ENCODE data around the gene USP43. TPM values are rescaled to one million over a fixed set of nuclear protein-coding genes. Genes with fewer than 3 reads are reported as not detected.
"Not testable (repeated sequence)": the region's sequence is repeated elsewhere in the genome, so short reads cannot be mapped to it uniquely, and the experiment has no call there.

Gene USP43
- total RNA-seq, 1 donor from 2014 or later = 0.22 TPM

GRCh38 chr17:9661027-9661426, 15.7 kb downstream of the USP43 start:
- H3K27me3 Mint-ChIP-seq (ENCODE audit: unreplicated experiment) = peaks cover 2% of the 10 kb centered on the region
- no peak for DNase-seq
- H3K4me3 Mint-ChIP-seq (ENCODE audit: unreplicated experiment) = no peak overlapping the region
- no peaks in the 10 kb centered on the region for H3K4me1 Mint-ChIP-seq (ENCODE audit: low read depth, unreplicated experiment)
- H3K27ac Mint-ChIP-seq (ENCODE audit: unreplicated experiment) = no peak overlapping the region
- TF ChIP-seq CTCF (IDR thresholded peaks at IDR 0.05; ENCODE audit: partially characterized antibody, unreplicated experiment) = no peak
- H3K9me3 Mint-ChIP-seq (ENCODE audit: unreplicated experiment) = peaks cover 2% of the 10 kb centered on the region
- H3K36me3 Mint-ChIP-seq (ENCODE audit: unreplicated experiment) = peaks cover 12% of the 10 kb centered on the region

DNA sequence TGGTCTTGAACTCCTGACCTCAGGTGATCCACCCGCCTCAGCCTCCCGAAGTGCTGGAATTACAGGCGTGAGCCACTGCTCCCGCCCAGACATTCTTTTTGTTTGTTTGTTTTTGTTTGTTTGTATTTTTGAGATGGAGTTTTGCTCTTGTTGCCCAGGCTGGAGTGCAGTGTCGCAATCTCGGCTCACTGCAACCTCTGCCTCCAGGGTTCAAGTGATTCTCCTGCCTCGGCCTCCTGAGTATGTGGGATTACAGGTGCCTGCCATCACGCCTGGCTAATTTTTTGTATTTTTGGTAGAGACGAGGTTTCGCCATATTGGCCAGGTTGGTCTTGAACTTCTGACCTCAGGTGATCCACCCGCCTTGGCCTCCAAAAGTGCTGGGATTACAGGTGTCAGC, 18.2 kb downstream of the USP43 start:
- not testable (repeated sequence) for H3K27me3 Mint-ChIP-seq (ENCODE audit: unreplicated experiment); H3K27ac Mint-ChIP-seq (ENCODE audit: unreplicated experiment); H3K9me3 Mint-ChIP-seq (ENCODE audit: unreplicated experiment); H3K4me3 Mint-ChIP-seq (ENCODE audit: unreplicated experiment); DNase-seq; H3K4me1 Mint-ChIP-seq (ENCODE audit: low read depth, unreplicated experiment)
- peaks cover 12% of the 10 kb centered on the region for H3K36me3 Mint-ChIP-seq (ENCODE audit: unreplicated experiment)

DNA sequence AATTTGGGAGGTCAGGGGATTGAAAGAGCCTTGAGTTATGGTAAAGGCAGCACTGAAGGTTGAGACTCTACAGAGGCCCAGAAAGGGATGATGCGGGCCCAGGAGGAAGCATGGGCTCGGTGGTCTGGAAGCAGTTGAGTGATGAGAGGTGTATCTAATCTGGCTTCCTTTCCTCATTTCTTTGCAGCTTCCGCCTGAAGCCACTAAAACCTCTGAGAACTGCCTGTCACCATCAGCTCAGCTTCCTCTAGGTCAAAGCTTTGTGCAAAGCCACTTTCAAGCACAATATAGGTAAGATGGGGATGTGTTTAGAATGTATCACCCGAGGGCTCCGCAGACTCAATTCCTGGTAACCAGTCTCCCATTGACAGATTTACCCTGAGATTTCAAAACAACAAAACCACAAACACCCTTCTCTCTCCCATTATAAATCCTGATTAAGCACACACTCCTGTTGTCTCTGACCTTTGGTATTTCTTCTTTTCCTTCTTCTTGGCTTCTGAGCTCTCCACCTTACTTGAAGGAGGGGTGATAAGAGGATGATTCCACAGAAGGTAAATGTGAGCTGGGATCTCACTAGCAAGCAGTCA, 21.2 kb downstream of the USP43 start:
- H3K27ac Mint-ChIP-seq (ENCODE audit: unreplicated experiment) = no peak overlapping the region
- no peak overlapping the region for H3K4me3 Mint-ChIP-seq (ENCODE audit: unreplicated experiment)
- peaks cover 5% of the 10 kb centered on the region for H3K27me3 Mint-ChIP-seq (ENCODE audit: unreplicated experiment)
- peaks cover 2% of the 10 kb centered on the region for H3K9me3 Mint-ChIP-seq (ENCODE audit: unreplicated experiment)
- no peak for TF ChIP-seq CTCF (IDR thresholded peaks at IDR 0.05; ENCODE audit: partially characterized antibody, unreplicated experiment)
- peaks cover 11% of the 10 kb centered on the region for H3K4me1 Mint-ChIP-seq (ENCODE audit: low read depth, unreplicated experiment)
- no peak for DNase-seq
- peaks cover 12% of the 10 kb centered on the region for H3K36me3 Mint-ChIP-seq (ENCODE audit: unreplicated experiment)

DNA sequence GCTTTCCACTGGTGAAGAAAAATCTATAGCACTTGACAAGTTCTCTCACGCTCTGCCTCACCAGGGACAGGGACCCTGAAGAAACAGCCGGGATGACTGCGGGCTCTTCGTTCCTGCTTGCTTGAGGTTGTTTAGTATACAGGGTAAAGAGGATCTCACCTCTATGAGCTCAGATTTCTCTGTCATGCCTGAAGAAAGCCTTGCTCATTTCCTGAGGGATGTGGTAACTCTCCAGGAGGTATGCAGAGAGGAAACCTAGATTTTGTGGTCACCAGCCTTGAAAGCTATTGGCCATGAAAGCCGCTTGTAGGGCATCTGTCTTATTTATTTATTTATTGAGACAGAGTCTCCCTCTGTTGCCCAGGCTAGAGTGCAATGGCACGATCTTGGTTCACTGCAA, 23.2 kb downstream of the USP43 start:
- Mint-ChIP-seq H3K4me1 (ENCODE audit: low read depth, unreplicated experiment) (peaks cover 12% of the 10 kb centered on the region), H3K27ac (ENCODE audit: unreplicated experiment) (no peak overlapping the region)

DNA sequence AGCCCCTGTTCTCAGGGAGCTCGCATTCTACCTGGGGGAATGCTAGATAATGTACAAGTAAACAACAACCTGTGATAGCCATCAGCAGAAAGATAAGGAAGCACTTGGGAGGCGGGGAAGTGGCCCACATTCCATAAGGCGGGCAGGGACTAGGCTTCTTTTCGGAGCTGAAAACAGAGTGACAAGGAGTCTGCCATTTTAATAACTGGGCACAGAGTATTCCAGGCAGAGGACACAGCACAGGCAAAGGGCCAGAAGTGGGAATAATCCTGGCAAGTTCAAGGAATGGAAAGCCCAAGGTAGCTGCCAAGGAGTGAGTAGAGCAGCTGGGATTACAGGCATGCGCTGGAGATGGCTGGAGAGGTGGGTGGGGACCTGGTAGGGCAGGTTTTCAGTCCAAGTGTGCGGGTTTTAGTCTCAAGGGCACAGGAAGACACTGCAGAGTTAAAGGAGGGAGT, 24.3 kb downstream of the USP43 start:
- Mint-ChIP-seq H3K27me3 (ENCODE audit: unreplicated experiment) (peaks cover 5% of the 10 kb centered on the region), H3K4me1 (ENCODE audit: low read depth, unreplicated experiment) (peaks cover 12% of the 10 kb centered on the region), H3K9me3 (ENCODE audit: unreplicated experiment) (peaks cover 2% of the 10 kb centered on the region), H3K27ac (ENCODE audit: unreplicated experiment) (no peak overlapping the region), H3K36me3 (ENCODE audit: unreplicated experiment) (peaks cover 12% of the 10 kb centered on the region), H3K4me3 (ENCODE audit: unreplicated experiment) (no peak overlapping the region)
- DNase-seq = no peak
- no peak for TF ChIP-seq CTCF (IDR thresholded peaks at IDR 0.05; ENCODE audit: partially characterized antibody, unreplicated experiment)

More for the DNA sequence above, 23.2 kb downstream of the USP43 start:
- no peak for TF ChIP-seq CTCF (IDR thresholded peaks at IDR 0.05; ENCODE audit: partially characterized antibody, unreplicated experiment)
- no peak for DNase-seq
- H3K36me3 Mint-ChIP-seq (ENCODE audit: unreplicated experiment) = peaks cover 12% of the 10 kb centered on the region
- peaks cover 5% of the 10 kb centered on the region for H3K27me3 Mint-ChIP-seq (ENCODE audit: unreplicated experiment)
- peaks cover 2% of the 10 kb centered on the region for H3K9me3 Mint-ChIP-seq (ENCODE audit: unreplicated experiment)
- no peak overlapping the region for H3K4me3 Mint-ChIP-seq (ENCODE audit: unreplicated experiment)
